Esophagus muscularis mucosa (tissue), 4 donors: ENCODE results near the gene MYL3. TPM values are rescaled to one million over a fixed set of nuclear protein-coding genes. Genes with fewer than 3 reads are reported as not detected.
"Not testable (repeated sequence)": the region's sequence is repeated elsewhere in the genome, so short reads cannot be mapped to it uniquely, and the experiment has no call there.

Experiments used
- DNase-seq: peaks from one replicate; pipeline ENCODE4 v3.0.0-alpha.2; 2017; ENCODE audit errors: extremely low spot score
- H3K27ac ChIP-seq, 4 donors: fragments of 200-600 bp; sonication (generic); replicated peaks in 1 of 4; 1 replicate in 3 of 4; 2 replicates in 1 of 4; pipeline ENCODE4 v1.5.1; 2016 to 2019; ENCODE audit warnings: mild to moderate bottlenecking in 1 of 4
- H3K27me3 ChIP-seq, 4 donors: fragments of 200-600 bp; sonication (generic); one replicate each; pipeline versions ENCODE4 v1.5.1 to v1.6.0; 2016 to 2019
- H3K36me3 ChIP-seq, 4 donors: fragments of 200-600 bp; sonication (generic); one replicate each; pipeline ENCODE4 v1.5.1; 2016 to 2019
- H3K4me1 ChIP-seq, 4 donors: fragments of 200-600 bp; sonication (generic); one replicate each; pipeline ENCODE4 v1.5.1; 2016 to 2019
- H3K4me3 ChIP-seq, 4 donors: fragments of 200-600 bp; sonication (generic); 1 replicate in 2 of 4; 2 replicates in 2 of 4; pipeline ENCODE4 v1.5.1; 2016 to 2019; ENCODE audit warnings: mild to moderate bottlenecking in 4 of 4, moderate library complexity in 1 of 4
- H3K9me3 ChIP-seq, 4 donors: fragments of 200-600 bp; sonication (generic); 1 replicate in 3 of 4; 2 replicates in 1 of 4; pipeline ENCODE4 v1.5.1; 2016 to 2019
- EP300 ChIP-seq: sonication (generic); formaldehyde crosslinking; IDR thresholded peaks from one replicate; pipeline ENCODE4 v1.6.1; 2017; ENCODE audit warnings: antibody characterized with exemption
- POLR2A ChIP-seq: fragments of 450-650 bp; IDR thresholded peaks from one replicate; pipeline ENCODE4 v1.6.1; 2017; ENCODE audit warnings: antibody characterized with exemption, moderate library complexity, mild to moderate bottlenecking, low read depth
- POLR2AphosphoS5 ChIP-seq, 2 donors: sonication (generic); formaldehyde crosslinking; IDR thresholded peaks; one replicate each; pipeline ENCODE4 v1.6.1; 2017; ENCODE audit warnings: antibody characterized with exemption in 2 of 2
- WGBS: methylation state at CpG from one replicate; pipeline ENCODE4 v1.1.5; 2018; 5-methylcytosine and 5-hydroxymethylcytosine counted together
- intact Hi-C: fragments of 100-400 bp; cut with DNase I; formaldehyde crosslinking; loops from one replicate; pipeline ENCODE4 v1.15.1; 2023
- total RNA-seq, 4 donors: library from RNA; depleted of rRNA; stranded (reverse); fragments of >200 nt; gene quantifications; one replicate each; pipeline versions ENCODE4 v1.1.0 to v1.2.1, GENCODE V29; 2016
- TF ChIP-seq, protein P1 (sequence below), 3 experiments: fragments of 200-600 bp in 2 of 3; fragments of 450-650 bp in 1 of 3; sonication (generic) in 2 of 3; IDR thresholded peaks; one replicate each; pipeline ENCODE4 v1.5.1; 2017 to 2019; ENCODE audit warnings: antibody characterized with exemption in 3 of 3, mild to moderate bottlenecking in 2 of 3, moderate library complexity in 1 of 3

The MYL3 gene
- total RNA-seq, 4 donors from 2014 or later: 0.83 to 13.0 (median 7.7) TPM

DNA sequence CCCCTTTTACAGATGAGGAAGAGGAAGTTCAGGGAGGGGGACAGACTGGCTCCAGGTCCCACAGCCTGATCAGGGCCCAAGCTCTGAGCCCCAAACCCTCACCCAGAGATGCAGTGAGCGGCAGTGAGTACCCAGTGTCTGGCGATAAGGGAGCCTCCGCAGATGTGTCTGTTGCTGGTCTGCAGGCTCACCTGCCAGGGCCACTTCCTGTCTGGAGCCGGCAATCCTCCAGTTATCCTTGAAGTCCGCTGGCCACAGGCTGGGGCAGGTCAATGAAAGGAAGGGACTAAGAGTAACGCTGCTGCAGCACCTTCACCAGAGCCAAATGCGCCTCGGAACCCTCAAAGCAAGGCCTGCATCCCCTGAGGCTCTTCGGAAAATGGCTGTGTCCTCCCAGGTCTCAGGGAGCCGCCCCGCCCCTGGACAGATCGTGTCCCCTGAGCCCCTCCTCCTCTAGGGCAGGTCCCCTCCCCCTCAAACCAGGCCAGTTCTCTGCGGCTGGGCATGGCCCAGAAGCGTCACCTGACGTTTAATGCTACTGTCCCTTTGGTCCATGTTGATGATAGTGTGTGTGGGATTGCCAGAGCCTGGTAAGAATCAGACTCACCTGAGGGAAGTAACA is 51.5 kb downstream of the MYL3 start:
- H3K36me3 ChIP-seq: peaks cover 0 to 9% (median 0%) of the 10 kb centered on the region in 4 donors
- WGBS: 44% methylated on average over 6 of the region's 15 CpGs
- no peaks in the 10 kb centered on the region for H3K9me3 ChIP-seq
- H3K27ac ChIP-seq: peak overlapping the region in 1 of 4 donors; percentile 55
- no peaks in the 10 kb centered on the region for H3K27me3 ChIP-seq
- peaks cover 13 to 17% (median 15%) of the 10 kb centered on the region in 4 donors for H3K4me1 ChIP-seq
- H3K4me3 ChIP-seq: peak overlapping the region; percentile 51 to 61 (median 56)
- intact Hi-C loops: no loop called here
- TF ChIP-seq POLR2AphosphoS5 (IDR thresholded peaks at IDR 0.05): no peak
- TF ChIP-seq EP300: no peak
- TF ChIP-seq, protein P1, sequence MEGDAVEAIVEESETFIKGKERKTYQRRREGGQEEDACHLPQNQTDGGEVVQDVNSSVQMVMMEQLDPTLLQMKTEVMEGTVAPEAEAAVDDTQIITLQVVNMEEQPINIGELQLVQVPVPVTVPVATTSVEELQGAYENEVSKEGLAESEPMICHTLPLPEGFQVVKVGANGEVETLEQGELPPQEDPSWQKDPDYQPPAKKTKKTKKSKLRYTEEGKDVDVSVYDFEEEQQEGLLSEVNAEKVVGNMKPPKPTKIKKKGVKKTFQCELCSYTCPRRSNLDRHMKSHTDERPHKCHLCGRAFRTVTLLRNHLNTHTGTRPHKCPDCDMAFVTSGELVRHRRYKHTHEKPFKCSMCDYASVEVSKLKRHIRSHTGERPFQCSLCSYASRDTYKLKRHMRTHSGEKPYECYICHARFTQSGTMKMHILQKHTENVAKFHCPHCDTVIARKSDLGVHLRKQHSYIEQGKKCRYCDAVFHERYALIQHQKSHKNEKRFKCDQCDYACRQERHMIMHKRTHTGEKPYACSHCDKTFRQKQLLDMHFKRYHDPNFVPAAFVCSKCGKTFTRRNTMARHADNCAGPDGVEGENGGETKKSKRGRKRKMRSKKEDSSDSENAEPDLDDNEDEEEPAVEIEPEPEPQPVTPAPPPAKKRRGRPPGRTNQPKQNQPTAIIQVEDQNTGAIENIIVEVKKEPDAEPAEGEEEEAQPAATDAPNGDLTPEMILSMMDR (IDR thresholded peaks at IDR 0.05): no peak
- TF ChIP-seq POLR2A: no peak
- no peak for DNase-seq

DNA sequence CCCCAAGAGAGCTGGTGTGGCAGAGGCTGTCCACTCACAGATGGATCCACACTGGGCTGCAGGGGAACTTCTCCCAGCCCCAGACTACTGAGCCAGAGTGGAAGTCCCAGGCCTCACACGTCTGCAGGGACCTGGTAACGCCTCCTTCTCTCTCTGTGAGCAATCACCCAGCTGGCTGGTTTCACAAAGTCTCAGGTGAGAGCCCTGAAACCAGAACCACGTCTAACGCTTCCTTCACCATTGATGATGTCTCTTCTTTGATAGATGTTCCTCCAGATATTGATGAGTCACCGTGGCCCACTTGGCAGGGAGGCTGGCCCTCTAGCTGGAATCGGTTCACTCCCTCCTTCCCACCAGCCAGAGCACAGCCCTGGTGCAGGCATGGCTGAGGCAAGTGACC is 54.5 kb downstream of the MYL3 start:
- H3K4me3 ChIP-seq, intact Hi-C loops, H3K9me3 ChIP-seq, H3K36me3 ChIP-seq, DNase-seq, H3K27me3 ChIP-seq, H3K27ac ChIP-seq: not testable (repeated sequence)
- WGBS: 83% methylated on average over 5 of the region's 6 CpGs
- H3K4me1 ChIP-seq: peaks cover 13 to 17% (median 15%) of the 10 kb centered on the region in 4 donors

Other genes starting within 250 kb of the MYL3 start
- 10 to 100 TPM in 2 of 4 donors, 1 to 10 TPM in 2; 3.3 to 11.8 (median 10.8) TPM for gene ALS2CL, start 169.8 kb downstream of the MYL3 start, total RNA-seq
- gene TMIE, start 162.1 kb downstream of the MYL3 start, total RNA-seq: 1 to 10 TPM in 1 of 4 donors, under 1 TPM in 2, not detected in 1; 0.33 to 1.2 (median 0.69) TPM
- gene PRSS50, start 145.6 kb downstream of the MYL3 start, total RNA-seq: under 1 TPM in 3 of 4 donors, not detected in 1; 0.32 to 0.46 (median 0.42) TPM
- 10 to 100 TPM in 2 of 4 donors, 1 to 10 TPM in 2; 2.1 to 26.8 (median 14.5) TPM for gene PTH1R, start 14.3 kb upstream of the MYL3 start, total RNA-seq
- 10 to 100 TPM; 27.5 to 54.8 (median 36.7) TPM for gene CCDC12, start 113.3 kb upstream of the MYL3 start, total RNA-seq
- gene NBEAL2, start 116.2 kb upstream of the MYL3 start, total RNA-seq: 10 to 100 TPM; 16.6 to 22.1 (median 21.2) TPM